Endothelial cell of umbilical vein (primary cell): ENCODE data around the gene GSTCD.

Source experiments
- POLR2A ChIP-seq: IDR thresholded peaks from 2 replicates; pipeline ENCODE4 v1.6.1; 2012; ENCODE audit warnings: low read depth, mild to moderate bottlenecking, control low read depth, low read length
- POLR2AphosphoS5 ChIP-seq: IDR thresholded peaks from 2 replicates; pipeline ENCODE4 v1.6.1; 2012; ENCODE audit warnings: low read depth, mild to moderate bottlenecking, control low read depth, low read length, moderate library complexity; ENCODE audit not compliant: insufficient read depth
- TF ChIP-seq, protein P1 (sequence below), 2 donors: IDR thresholded peaks; 1 replicate in 1 of 2; 2 replicates in 1 of 2; pipeline ENCODE4 v1.5.1; 2011; ENCODE audit warnings: low read length in 2 of 2, mild to moderate bottlenecking in 2 of 2, moderate library complexity in 2 of 2, control low read depth in 1 of 2, inconsistent platforms in 1 of 2, low read depth in 1 of 2; ENCODE audit not compliant: insufficient read depth in 1 of 2; ENCODE audit errors: extremely low read depth in 1 of 2
- TF ChIP-seq, protein P2 (sequence below): IDR thresholded peaks from 2 replicates; pipeline ENCODE4 v1.6.1; 2011; ENCODE audit not compliant: insufficient read depth, insufficient read length

GRCh38 chr4:105709081-105709450 lies 482 bp downstream of the GSTCD start:
- TF ChIP-seq, protein P1, sequence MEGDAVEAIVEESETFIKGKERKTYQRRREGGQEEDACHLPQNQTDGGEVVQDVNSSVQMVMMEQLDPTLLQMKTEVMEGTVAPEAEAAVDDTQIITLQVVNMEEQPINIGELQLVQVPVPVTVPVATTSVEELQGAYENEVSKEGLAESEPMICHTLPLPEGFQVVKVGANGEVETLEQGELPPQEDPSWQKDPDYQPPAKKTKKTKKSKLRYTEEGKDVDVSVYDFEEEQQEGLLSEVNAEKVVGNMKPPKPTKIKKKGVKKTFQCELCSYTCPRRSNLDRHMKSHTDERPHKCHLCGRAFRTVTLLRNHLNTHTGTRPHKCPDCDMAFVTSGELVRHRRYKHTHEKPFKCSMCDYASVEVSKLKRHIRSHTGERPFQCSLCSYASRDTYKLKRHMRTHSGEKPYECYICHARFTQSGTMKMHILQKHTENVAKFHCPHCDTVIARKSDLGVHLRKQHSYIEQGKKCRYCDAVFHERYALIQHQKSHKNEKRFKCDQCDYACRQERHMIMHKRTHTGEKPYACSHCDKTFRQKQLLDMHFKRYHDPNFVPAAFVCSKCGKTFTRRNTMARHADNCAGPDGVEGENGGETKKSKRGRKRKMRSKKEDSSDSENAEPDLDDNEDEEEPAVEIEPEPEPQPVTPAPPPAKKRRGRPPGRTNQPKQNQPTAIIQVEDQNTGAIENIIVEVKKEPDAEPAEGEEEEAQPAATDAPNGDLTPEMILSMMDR (IDR thresholded peaks at IDR 0.05; ENCODE audit: extremely low read depth in 1 of 2, insufficient read depth in 1 of 2, low read depth in 1 of 2, low read length in 2 of 2) = no peak
- TF ChIP-seq, protein P2, sequence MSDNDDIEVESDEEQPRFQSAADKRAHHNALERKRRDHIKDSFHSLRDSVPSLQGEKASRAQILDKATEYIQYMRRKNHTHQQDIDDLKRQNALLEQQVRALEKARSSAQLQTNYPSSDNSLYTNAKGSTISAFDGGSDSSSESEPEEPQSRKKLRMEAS = no peak
- TF ChIP-seq POLR2A = no peak
- TF ChIP-seq POLR2AphosphoS5 = no peak
